ENCODE measurements around the gene TAL1.

- no peak for TF ChIP-seq ZNF565 (CRISPR knock-in tag; conservative IDR thresholded peaks at IDR 0.05; ENCODE audit: low read depth)
- no peak for TF ChIP-seq ZFP3 (CRISPR knock-in tag; IDR thresholded peaks at IDR 0.05)
- no peak for TF ChIP-seq TOX (CRISPR knock-in tag; IDR thresholded peaks at IDR 0.05; ENCODE audit: borderline replicate concordance)
- no peak for TF ChIP-seq ZC3H10 (CRISPR knock-in tag; IDR thresholded peaks at IDR 0.05)
- no peak for TF ChIP-seq ARNTL (CRISPR knock-in tag; IDR thresholded peaks at IDR 0.05; ENCODE audit: borderline replicate concordance, low read depth)
- TF ChIP-seq POU6F1 (CRISPR knock-in tag; IDR thresholded peaks at IDR 0.05; ENCODE audit: borderline replicate concordance, low read depth), result no peak
Measured at GRCh38 chr1:47235241-47235681, 3.2 kb upstream of the TAL1 start.
